ENCODE data around the gene H2AZ2.
"Not testable (repeated sequence)": the region's sequence is repeated elsewhere in the genome, so short reads cannot be mapped to it uniquely, and the experiment has no call there.

H2AZ2 gene

GRCh38 chr7:44811093-44811492 is 36.8 kb downstream of the H2AZ2 start:
- DNase-seq: no peak

- no peak for DNase-seq
Measured at GRCh38 chr7:44808914-44809393, 38.9 kb downstream of the H2AZ2 start.

- no peak for DNase-seq
Measured at GRCh38 chr7:44805950-44806349, 41.9 kb downstream of the H2AZ2 start.

- DNase-seq: not testable (repeated sequence)
Measured at GRCh38 chr7:44803828-44804519, 43.9 kb downstream of the H2AZ2 start.

- no peak for DNase-seq
Measured at GRCh38 chr7:44802418-44803025, 45.4 kb downstream of the H2AZ2 start.

GRCh38 chr7:44801890-44802289 is 46.0 kb downstream of the H2AZ2 start:
- no peak for DNase-seq

GRCh38 chr7:44799939-44800338 is 47.9 kb downstream of the H2AZ2 start:
- no peak for DNase-seq

GRCh38 chr7:44798649-44799305 is 49.1 kb downstream of the H2AZ2 start:
- no peak for DNase-seq

GRCh38 chr7:44797329-44798258 is 50.3 kb downstream of the H2AZ2 start:
- peak; percentile 84 for DNase-seq

- peak; percentile 99 for DNase-seq
Measured at GRCh38 chr7:44796504-44797328, 51.2 kb downstream of the H2AZ2 start, which contains the start of gene PPIA. TSS of gene PPIA (plus strand) at chr7:44796681. CDS start at chr7:44796725, 44 bp downstream.

GRCh38 chr7:44796034-44796503 is 51.8 kb downstream of the H2AZ2 start:
- DNase-seq: no peak

- DNase-seq: no peak
Measured at GRCh38 chr7:44794331-44794730, 53.6 kb downstream of the H2AZ2 start.

GRCh38 chr7:44793919-44794318 is 54.0 kb downstream of the H2AZ2 start:
- no peak for DNase-seq

- no peak for DNase-seq
Measured at GRCh38 chr7:44791278-44792219, 56.3 kb downstream of the H2AZ2 start.

- no peak for DNase-seq
Measured at GRCh38 chr7:44789990-44790389, 57.9 kb downstream of the H2AZ2 start.

- no peak for DNase-seq
Measured at GRCh38 chr7:44787762-44788161, 60.1 kb downstream of the H2AZ2 start.

GRCh38 chr7:44787041-44787440 is 60.8 kb downstream of the H2AZ2 start:
- DNase-seq: no peak

GRCh38 chr7:44785218-44785617 is 62.7 kb downstream of the H2AZ2 start:
- not testable (repeated sequence) for DNase-seq

GRCh38 chr7:44784364-44784763 is 63.5 kb downstream of the H2AZ2 start:
- DNase-seq: no peak

GRCh38 chr7:44783407-44783806 is 64.5 kb downstream of the H2AZ2 start:
- no peak for DNase-seq

GRCh38 chr7:44782460-44782859 is 65.4 kb downstream of the H2AZ2 start:
- no peak for DNase-seq

Data from activated naive CD4-positive, alpha-beta T cell treated with anti-CD3 and anti-CD28 coated beads, Interleukin-2, amount 50 U/mL, for 16 hours (primary cell).